Upper lobe of left lung (tissue), 4 donors: ENCODE results near the gene NTPCR.

ENCODE experiments used
- CTCF ChIP-seq, 6 experiments: fragments of 450-650 bp in 4 of 6; fragments of 200-600 bp in 2 of 6; sonication (generic) in 2 of 6; IDR thresholded peaks; one replicate each; pipeline ENCODE4 v1.5.1; 2016 to 2019; ENCODE audit warnings: antibody characterized with exemption in 6 of 6
- EP300 ChIP-seq, 4 donors: sonication (generic); formaldehyde crosslinking; IDR thresholded peaks; one replicate each; pipeline ENCODE4 v1.5.1; 2017; ENCODE audit warnings: antibody characterized with exemption in 4 of 4, control low read depth in 2 of 4
- POLR2A ChIP-seq, 4 donors: fragments of 450-650 bp; IDR thresholded peaks; one replicate each; pipeline ENCODE4 v1.5.1; 2016 to 2017; ENCODE audit warnings: antibody characterized with exemption in 4 of 4, mild to moderate bottlenecking in 2 of 4
- POLR2AphosphoS5 ChIP-seq, 2 donors: sonication (generic); formaldehyde crosslinking; IDR thresholded peaks; one replicate each; pipeline ENCODE4 v1.5.1; 2017; ENCODE audit warnings: antibody characterized with exemption in 2 of 2

GRCh38 chr1:232909752-232910151 is 40.7 kb upstream of the NTPCR start:
- TF ChIP-seq CTCF (IDR thresholded peaks at IDR 0.05) (no peak), POLR2AphosphoS5 (IDR thresholded peaks at IDR 0.05) (no peak), POLR2A (IDR thresholded peaks at IDR 0.05) (no peak), EP300 (IDR thresholded peaks at IDR 0.05) (no peak)
